ENCODE results near the gene ATXN3.

- TF ChIP-seq POLR2A (IDR thresholded peaks at IDR 0.05; ENCODE audit: low read length) (no peak), GATA1 (IDR thresholded peaks at IDR 0.05; ENCODE audit: low read depth, low read length) (no peak)
Measured at GRCh38 chr14:92122351-92122677, 15.9 kb upstream of the ATXN3 start.

Data from erythroblast (primary cell).